Gastroesophageal sphincter (tissue), 3 donors: ENCODE measurements around the gene DVL2.

ENCODE experiments used
- CTCF ChIP-seq, 4 experiments: fragments of 200-600 bp in 2 of 4; fragments of 450-650 bp in 2 of 4; sonication (generic) in 1 of 4; IDR thresholded peaks; one replicate each; pipeline ENCODE4 v1.5.1; 2017 to 2019; ENCODE audit warnings: antibody characterized with exemption in 4 of 4, mild to moderate bottlenecking in 2 of 4, moderate library complexity in 2 of 4
- EP300 ChIP-seq: sonication (generic); formaldehyde crosslinking; IDR thresholded peaks from one replicate; pipeline ENCODE4 v1.6.1; 2017; ENCODE audit warnings: antibody characterized with exemption, mild to moderate bottlenecking
- POLR2A ChIP-seq, 2 donors: fragments of 450-650 bp; IDR thresholded peaks; one replicate each; pipeline ENCODE4 v1.6.1; 2017; ENCODE audit warnings: antibody characterized with exemption in 2 of 2, mild to moderate bottlenecking in 2 of 2, moderate library complexity in 1 of 2
- POLR2AphosphoS5 ChIP-seq: sonication (generic); formaldehyde crosslinking; IDR thresholded peaks from one replicate; pipeline ENCODE4 v1.6.1; 2017; ENCODE audit warnings: antibody characterized with exemption

GRCh38 chr17:7177191-7177953, 56.9 kb downstream of the DVL2 start:
- peak in 3 of 4 experiments; percentile 58 to 91 (median 60) for TF ChIP-seq CTCF (IDR thresholded peaks at IDR 0.05)
- TF ChIP-seq EP300 = no peak
- TF ChIP-seq POLR2A (IDR thresholded peaks at IDR 0.05) = no peak
- no peak for TF ChIP-seq POLR2AphosphoS5
